Keratinocyte (primary cell): ENCODE measurements around the gene GSTA5. TPM values are rescaled to one million over a fixed set of nuclear protein-coding genes. Genes with fewer than 3 reads are reported as not detected.

Source experiments
- polyA plus RNA-seq, 5 experiments: library from polyadenylated mRNA; depleted of rRNA in 3 of 5; stranded (reverse) in 3 of 5; stranded (forward) in 1 of 5; unstranded in 1 of 5; fragments of >200 nt; gene quantifications; 1 replicate in 1 of 5; 2 replicates in 3 of 5; 3 replicates in 1 of 5; pipeline versions ENCODE4 v1.2.1 to v1.2.3, GENCODE V29; 2011 to 2012; ENCODE audit warnings: missing spikeins in 2 of 5, low read depth in 1 of 5, low replicate concordance in 1 of 5

The GSTA5 gene
- polyA plus RNA-seq, 1 donor (not counting 4 experiments of a cell fraction or from before 2014, with no cell fraction given) = not detected

Other genes with a start within 250 kb of the GSTA5 start
- gene TMEM14A, start 169.7 kb downstream of the GSTA5 start, polyA plus RNA-seq = 22.2 to 44.2 TPM (median 38.5 TPM) in 3 replicates
- gene GSTA2, start 77.3 kb downstream of the GSTA5 start, polyA plus RNA-seq = not detected in 3 replicates
- not detected in 3 replicates for gene GSTA1, start 37.0 kb downstream of the GSTA5 start, polyA plus RNA-seq
- gene GSTA3, start 68.9 kb upstream of the GSTA5 start, polyA plus RNA-seq = not detected in 3 replicates
- gene GSTA4, start 154.5 kb upstream of the GSTA5 start, polyA plus RNA-seq = 19.2 to 40.2 TPM (median 34.2 TPM) in 3 replicates
- 3.6 to 5.6 TPM (median 5.0 TPM) in 3 replicates for gene CILK1, start 221.0 kb upstream of the GSTA5 start, polyA plus RNA-seq
- 51.5 to 71.8 TPM (median 52.1 TPM) in 3 replicates for gene FBXO9, start 224.6 kb upstream of the GSTA5 start, polyA plus RNA-seq